GM18519 (cell line): ENCODE measurements around the gene HOMER2.

Source experiments
- ATAC-seq: cut with Tn5 transposase; IDR thresholded peaks from one replicate; pipeline ENCODE4 v1.9.1; 2021; ENCODE audit warnings: mild to moderate bottlenecking, moderate library complexity; ENCODE audit not compliant: unreplicated experiment, low FRiP score

The HOMER2 gene

DNA sequence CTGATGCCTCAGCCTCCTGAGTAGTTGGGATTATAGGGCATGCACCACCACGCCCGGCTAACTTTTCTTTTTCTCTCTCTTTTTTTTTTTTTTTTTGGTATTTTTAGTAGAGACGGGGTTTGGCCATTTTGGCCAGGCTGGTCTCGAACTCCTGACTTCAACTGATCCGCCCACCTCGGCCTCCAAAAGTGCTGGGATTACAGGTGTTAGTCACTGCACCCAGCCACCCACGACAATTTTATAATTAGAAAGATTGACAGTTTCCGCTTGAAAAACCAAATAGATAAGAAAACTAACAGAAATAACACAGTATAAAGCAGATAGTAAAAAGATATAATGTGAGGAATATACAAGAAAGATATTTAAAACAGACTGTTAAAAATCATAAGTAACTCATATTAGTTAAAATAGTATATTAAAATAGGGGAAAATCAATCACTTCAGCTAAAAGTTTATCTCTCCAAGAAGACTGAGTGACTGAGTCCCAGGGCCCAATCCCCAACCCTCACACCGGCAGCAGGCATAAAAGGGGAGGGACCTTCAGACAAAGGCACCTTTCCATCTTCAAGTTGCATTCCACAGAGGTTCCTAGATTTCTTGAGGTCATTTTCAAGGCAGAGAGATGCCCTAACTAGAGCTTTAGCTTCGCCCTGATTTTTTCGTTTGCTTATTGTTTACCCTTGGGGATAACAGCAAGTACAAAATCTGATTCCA is 144.4 kb downstream of the HOMER2 start:
- no peak for ATAC-seq

DNA sequence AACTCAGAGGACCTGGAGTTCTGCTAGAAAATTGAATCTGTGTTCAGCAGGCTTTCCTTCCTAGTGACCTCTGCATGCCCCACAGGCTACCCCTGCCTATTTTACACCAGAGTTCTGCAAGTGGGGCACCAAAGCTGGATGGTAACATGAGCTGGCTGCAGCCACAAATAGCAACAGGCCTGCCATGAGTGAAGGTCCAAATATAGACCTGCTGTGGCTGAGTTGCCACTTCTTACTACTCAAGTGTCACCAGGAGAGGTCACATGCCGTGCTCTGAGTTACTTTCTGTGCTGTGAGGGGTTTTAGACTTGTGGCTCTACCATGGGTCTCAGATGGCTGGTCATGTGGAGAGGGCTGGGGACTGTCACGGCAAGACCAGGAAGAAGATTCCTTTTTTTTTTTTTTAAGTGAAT is 146.5 kb downstream of the HOMER2 start, which contains the start of gene FSD2:
TSS of gene FSD2 (minus strand) at position 76 of the 413 bp plus-strand sequence. CDS start 18,679 bp downstream, outside the sequence.
- peak; percentile 50 for ATAC-seq

DNA sequence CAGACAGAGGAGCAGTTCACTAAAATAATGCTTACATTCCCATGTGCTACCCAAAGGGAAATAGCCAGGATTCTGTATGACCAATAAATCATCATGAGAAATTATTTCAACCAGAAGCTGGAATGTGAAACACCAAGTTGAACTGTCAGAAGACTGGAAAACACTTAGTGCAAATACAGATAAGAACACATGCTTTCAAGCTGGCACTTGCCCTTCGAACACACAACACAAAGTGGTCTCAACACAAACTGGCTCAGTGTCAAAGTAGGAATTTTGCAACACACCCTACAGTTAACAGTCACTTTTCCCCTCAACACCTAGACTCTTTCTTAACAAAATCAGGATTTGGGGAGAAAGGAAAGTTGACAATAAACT is 148.0 kb downstream of the HOMER2 start:
- no peak for ATAC-seq

DNA sequence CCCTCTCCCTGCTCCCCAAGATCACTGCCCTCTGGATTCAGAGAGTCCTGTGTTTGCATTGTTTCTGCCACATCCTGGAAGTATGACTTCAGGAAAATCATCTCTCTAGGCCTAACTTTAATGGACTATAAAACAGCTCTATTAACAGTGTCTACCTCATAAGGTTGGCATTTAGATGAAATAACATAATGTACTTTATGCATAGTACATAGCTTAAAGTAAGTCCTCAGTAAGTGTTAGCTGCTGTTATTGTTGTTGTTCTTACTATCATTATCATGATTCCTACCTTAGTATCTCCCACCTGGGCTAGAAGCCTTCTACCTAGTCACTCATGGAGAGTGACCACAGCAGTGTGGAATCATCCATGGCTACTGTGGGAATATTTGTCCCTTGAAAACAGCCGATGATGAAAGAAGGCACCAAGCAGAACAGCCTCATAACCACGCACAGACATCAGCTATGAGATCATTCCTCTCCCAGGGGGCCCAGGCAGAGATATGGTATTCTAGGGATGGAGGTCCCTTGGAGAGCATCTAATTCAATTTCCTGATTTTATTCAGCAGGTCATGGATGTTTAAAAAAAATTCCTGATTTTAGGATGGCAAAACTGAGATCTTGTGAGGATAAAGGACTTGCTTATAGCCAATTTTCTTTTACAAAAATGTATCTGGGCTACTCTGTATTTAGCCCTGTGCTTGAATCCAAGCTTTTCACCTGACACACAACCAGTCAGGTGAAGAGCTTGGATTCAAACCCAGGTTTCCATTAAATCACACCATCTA is 148.5 kb downstream of the HOMER2 start:
- ATAC-seq = no peak

DNA sequence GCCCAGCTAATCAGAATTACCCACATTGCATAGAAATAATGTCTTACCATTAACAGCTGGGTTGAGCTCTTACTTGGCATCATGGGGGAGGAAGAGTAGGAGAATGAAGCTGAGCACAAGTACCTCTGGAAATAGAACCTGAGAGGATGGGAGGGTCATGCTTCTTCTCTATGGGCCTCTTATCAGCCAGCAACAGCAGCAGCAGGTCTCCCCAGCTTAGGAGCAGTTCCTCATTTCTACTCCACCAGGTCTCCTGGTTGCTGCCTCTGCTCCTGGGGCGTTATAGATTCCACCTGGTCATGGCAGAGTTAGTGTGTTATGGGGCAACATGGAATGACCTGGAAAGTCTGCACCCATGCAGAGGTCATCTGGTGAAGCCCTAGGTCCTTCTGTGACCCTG is 150.0 kb downstream of the HOMER2 start:
- ATAC-seq = no peak

DNA sequence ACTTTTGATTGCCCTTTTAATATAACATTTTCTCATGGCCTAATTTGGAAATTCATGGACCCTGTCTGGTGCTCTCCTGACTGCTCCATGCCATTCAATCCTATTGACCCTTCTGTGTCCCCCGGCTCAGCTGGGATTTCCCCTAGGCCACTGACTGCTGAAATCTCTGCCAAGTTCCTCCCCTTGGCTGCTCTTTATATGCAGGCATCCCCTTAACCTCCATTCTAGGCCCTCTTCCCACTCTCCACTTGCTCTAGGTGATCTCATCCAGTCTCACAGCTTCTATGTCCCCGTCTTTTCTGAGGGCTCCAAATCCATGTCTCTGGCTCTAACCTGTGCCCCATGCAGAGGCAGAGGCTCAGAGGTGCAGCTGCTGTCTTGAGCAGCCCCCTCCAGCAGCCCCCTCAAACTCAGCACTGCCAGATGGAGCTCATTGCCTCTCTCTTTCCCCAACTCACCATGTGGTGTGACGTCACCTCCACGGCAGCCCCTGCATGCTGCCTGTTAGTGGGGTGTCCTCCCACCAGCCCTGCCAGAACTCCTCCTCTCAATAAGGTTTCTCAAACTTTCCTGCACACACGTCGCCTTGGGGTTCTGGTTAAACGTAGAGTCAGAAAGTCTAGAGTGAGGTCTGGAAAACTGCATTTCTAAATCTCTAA is 153.2 kb downstream of the HOMER2 start:
- no peak for ATAC-seq
